ENCODE measurements around the gene HPX.

Gene HPX

DNA sequence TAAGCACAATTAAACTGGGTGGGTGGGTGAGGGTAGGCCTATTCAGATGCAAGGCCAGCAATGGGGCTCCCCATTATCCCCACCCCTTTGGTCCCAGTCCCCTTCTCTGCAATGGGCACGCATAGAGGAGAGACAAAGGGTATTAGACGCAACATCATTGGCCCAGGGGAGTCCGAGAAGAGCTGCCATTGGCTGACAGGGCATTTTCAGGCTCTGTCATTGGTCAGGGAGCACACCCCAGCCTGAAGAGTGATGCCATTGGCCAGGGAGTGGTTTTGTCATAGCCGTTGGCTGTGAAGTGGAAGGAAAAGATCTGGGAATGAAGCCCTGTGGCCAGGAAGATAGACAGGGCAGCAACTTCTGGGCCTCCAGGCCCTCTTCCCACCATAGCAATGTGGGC is 35.8 kb upstream of the HPX start:
- peak in 1 of 2 experiments; percentile 57 for DNase-seq (ENCODE audit: low read depth in 1 of 2, low spot score in 1 of 2)
- TF ChIP-seq JUND (IDR thresholded peaks at IDR 0.05; ENCODE audit: low read depth), result no peak
- in situ Hi-C loops (cut with HindIII; ENCODE audit: low pct_unique_long_range_greater_than_20kb, low sequenced_read_pairs), result no loop called here

DNA sequence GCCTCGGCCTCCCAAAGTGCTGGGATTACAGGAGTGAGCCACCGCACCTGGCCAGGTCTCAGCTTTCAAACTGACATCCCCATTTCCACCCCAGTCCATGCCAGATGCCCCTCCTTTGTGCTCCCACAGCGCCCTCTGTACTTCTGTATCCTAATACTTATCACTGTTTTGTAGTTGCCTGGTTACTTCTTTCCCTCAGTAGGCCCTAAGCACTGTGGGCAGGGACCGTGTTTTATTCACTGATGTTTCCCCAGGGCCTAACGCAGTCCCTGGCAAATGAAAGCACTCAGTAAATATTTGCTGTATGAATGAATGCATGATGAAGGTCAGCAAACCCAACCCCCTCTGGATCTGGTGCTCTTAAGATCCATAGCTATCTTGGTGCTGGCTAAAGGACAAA is 35.1 kb upstream of the HPX start:
- in situ Hi-C loops (cut with HindIII; ENCODE audit: low pct_unique_long_range_greater_than_20kb, low sequenced_read_pairs), result no loop called here
- peak; percentile 33 to 93 for DNase-seq (ENCODE audit: low read depth in 1 of 2, low spot score in 1 of 2)
- TF ChIP-seq JUND (IDR thresholded peaks at IDR 0.05; ENCODE audit: low read depth), result no peak

DNA sequence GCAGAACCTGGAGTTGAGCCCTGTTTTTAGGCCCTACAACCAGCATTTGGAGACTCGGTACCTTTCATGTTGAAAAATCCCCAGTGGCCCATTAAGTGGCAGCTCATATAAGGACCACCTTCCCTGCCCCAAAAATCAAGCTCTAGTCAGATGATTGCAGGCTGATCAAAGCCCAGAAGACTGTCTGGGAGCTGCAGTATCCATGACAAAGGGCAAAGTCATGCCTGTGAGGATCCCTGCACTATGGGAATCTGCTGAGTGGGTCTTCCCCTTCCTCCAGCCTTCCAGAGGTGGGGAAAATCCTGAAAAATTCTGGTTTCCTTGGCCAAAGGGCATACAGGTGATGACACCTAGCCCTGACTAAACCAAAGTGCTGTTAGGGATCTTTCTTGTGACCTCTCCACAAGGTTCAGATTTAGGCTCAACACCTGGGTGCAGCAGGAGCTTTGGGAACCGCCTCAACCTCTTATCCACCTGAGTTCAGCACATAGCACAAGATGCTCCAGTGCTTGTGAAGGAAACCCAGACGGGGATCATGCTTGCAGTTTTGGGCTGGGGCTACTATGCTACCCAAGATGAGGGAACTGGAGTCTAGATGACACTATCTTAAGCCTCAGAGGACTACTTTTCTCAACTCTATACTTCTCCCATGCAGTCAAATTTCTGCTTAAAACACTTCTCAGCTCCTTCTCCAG is 34.2 kb upstream of the HPX start:
- peak in 1 of 2 experiments; percentile 10 for DNase-seq (ENCODE audit: low read depth in 1 of 2, low spot score in 1 of 2)
- no peak for TF ChIP-seq JUND (IDR thresholded peaks at IDR 0.05; ENCODE audit: low read depth)
- in situ Hi-C loops (cut with HindIII; ENCODE audit: low pct_unique_long_range_greater_than_20kb, low sequenced_read_pairs), result no loop called here

DNA sequence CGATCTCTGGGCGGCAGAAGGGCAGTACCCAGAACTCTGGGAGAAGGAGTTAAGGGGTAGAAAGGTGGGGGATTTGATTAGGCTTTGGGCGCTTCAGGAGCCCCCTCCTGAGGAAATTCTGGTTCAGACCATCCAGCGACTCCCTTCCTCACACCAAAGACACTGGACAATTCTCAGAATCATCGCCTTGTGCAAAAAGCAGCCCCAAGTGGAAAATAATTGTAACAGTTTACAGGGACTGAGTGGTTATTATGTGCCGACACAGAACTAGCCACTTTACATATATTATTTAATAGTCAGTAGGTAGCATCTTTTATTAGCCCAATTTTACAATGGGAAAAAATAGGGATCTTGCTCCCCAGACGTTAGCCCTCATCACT is 33.6 kb upstream of the HPX start:
- no peak for DNase-seq (ENCODE audit: low read depth in 1 of 2, low spot score in 1 of 2)
- in situ Hi-C loops (cut with HindIII; ENCODE audit: low pct_unique_long_range_greater_than_20kb, low sequenced_read_pairs), result no loop called here
- no peak for TF ChIP-seq JUND (IDR thresholded peaks at IDR 0.05; ENCODE audit: low read depth)

DNA sequence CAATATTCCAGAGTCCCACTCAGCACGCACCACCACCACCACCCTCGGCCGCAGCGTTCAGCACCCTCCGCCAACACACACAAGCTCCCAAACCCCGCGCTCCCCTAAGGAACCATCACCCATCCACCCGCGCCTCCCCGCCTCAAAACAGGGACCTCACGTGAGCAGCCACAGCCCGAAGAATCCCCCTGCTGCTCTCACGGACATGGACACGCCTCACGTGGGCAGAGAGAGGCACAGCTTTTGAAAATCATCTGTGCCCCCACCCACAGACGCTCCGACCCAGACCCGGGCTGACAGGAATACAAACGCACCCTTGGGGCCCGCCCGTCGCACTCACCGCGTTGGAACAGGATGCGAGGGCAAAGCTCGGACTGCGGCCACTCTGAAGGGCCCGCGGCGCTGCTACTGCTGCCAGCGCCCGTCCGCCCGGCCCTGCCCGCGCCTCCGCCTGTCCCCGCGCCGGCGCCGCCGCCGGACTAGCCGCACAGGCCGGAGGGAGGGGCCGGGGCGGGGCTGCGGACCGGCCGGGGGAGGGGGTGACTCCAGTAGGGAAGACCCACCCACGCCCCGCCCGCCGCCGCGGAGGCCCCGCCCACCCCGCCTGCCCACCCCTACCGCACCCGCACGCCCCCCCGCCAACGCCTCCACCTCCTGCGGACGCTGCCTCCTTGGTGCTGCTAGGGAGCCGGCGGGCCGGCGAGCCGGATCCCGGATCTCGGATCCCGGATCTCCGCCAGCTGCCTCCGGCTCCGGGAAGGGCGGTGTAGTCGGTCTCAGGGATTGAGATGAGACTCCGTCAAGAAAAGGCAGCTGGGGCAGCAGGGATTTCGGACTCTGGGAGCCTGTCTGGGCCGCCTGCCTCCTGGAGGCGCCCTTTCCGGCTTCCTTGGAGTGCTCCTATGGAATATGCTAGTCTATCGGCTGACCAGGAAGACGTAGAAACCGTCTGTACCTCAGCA is 32.9 kb upstream of the HPX start, which contains the start of gene TRIM3:
Gene TRIM3 (minus strand): TSS at position 491 of the 962 bp plus-strand sequence. CDS start 8,246 bp downstream, outside the sequence.
- DNase-seq (ENCODE audit: low read depth in 1 of 2, low spot score in 1 of 2), result peak; percentile 84 to 95
- no peak for TF ChIP-seq JUND (IDR thresholded peaks at IDR 0.05; ENCODE audit: low read depth)
- in situ Hi-C loops (cut with HindIII; ENCODE audit: low pct_unique_long_range_greater_than_20kb, low sequenced_read_pairs), result no loop called here

DNA sequence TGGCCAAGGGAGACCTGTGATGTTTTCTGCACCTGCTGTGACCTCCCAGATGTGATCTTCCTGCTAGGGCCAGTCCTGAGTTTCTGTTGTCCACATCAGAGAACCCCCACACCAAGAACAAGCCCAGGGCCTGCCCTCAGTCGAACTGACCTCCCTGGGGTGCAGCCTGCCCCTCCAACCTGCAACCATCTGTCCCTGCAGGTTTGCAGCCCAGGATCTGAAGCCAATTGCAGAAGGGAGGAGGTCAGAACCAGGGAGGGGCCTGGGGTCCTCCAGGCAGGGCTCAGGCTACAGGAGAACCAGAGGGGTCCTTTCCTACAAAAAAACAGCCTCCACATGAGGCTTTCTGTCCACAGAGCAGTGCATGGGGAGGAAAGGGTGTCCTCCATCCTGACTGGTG is 32.1 kb upstream of the HPX start:
- in situ Hi-C loops (cut with HindIII; ENCODE audit: low pct_unique_long_range_greater_than_20kb, low sequenced_read_pairs), result no loop called here
- TF ChIP-seq JUND (IDR thresholded peaks at IDR 0.05; ENCODE audit: low read depth), result no peak
- DNase-seq (ENCODE audit: low read depth in 1 of 2, low spot score in 1 of 2), result no peak

DNA sequence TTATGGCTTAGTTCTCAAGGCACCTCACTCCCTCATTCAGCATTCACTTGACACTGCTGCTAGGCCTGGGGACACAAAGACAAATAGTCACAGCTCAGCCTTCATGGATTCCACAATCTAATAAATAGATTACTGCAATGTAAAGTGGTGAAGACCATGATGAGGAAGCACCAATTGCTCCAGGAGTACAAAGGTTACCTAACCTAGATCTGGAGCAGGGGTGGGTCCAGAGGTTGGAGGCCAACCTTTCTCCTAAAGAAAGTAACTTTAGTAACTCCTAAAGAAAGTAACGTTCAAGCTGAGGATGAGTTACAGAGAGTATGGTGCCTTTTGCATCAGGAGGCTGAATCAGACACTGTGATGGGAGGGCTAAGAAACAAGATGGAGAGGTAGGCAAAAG is 28.8 kb upstream of the HPX start:
- DNase-seq (ENCODE audit: low read depth in 1 of 2, low spot score in 1 of 2), result no peak

DNA sequence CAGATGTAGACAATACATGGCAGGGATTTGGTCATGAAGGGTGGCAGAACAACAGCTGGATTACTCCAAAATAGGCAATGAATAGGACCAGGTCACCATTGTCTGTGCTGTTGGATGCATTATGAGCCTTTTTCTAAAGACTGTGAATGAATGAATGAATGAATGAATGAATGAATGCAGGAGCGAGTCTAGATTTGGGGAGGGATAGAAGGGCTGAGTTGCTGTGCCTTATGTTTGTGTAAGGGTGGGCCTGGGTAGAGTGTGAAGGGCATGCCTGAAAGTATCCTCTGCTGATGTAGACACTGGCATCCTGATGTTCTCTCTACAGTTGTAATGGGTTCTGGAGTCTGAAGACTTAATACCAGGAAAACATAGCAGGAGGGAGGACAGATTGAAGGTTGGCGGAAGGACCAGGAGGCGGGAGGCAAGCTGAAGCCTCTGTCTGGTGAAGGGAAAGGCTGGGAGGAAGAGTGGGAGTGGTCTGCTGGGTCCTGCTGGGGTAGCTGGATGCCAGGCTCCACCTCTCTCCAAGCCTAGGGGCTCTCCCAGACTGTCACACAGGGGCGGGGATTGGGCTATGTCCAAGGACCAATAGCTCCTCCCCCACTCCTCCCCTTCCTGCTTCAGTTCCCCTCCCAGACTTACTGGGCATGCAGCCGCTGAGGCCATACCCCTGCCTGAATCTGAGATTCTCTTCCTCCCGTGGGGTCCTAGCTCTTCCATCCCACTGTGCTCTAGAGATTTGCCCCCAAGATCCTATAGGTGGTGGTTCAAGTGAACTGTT is 28.1 kb upstream of the HPX start:
- TF ChIP-seq JUND (IDR thresholded peaks at IDR 0.05; ENCODE audit: low read depth), result no peak
- DNase-seq (ENCODE audit: low read depth in 1 of 2, low spot score in 1 of 2), result peak; percentile 83 to 94
- in situ Hi-C loops (cut with HindIII; ENCODE audit: low pct_unique_long_range_greater_than_20kb, low sequenced_read_pairs), result no loop called here

More for the DNA sequence above, 28.8 kb upstream of the HPX start:
- TF ChIP-seq JUND (IDR thresholded peaks at IDR 0.05; ENCODE audit: low read depth), result no peak
- in situ Hi-C loops (cut with HindIII; ENCODE audit: low pct_unique_long_range_greater_than_20kb, low sequenced_read_pairs), result no loop called here

DNA sequence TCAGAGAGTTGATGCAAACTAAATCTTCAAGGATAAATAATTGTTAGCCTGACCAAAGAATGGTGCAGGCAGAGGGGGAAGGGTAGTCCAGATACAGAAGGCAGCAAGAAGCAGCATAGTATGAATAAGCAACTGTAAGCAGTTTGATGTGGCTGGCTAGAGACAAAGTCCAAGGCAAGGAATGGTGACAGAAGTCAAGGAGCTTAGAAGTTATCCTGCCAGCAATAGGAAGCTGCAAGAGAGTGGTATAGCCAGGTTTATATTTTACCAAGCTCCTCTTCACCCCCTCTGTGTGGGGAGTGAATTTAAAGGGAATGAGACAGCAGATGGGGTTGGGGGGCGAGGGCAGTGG is 18.3 kb upstream of the HPX start:
- DNase-seq (ENCODE audit: low read depth in 1 of 2, low spot score in 1 of 2), result no peak
- no peak for TF ChIP-seq JUND (IDR thresholded peaks at IDR 0.05; ENCODE audit: low read depth)
- in situ Hi-C loops (cut with HindIII; ENCODE audit: low pct_unique_long_range_greater_than_20kb, low sequenced_read_pairs), result no loop called here

DNA sequence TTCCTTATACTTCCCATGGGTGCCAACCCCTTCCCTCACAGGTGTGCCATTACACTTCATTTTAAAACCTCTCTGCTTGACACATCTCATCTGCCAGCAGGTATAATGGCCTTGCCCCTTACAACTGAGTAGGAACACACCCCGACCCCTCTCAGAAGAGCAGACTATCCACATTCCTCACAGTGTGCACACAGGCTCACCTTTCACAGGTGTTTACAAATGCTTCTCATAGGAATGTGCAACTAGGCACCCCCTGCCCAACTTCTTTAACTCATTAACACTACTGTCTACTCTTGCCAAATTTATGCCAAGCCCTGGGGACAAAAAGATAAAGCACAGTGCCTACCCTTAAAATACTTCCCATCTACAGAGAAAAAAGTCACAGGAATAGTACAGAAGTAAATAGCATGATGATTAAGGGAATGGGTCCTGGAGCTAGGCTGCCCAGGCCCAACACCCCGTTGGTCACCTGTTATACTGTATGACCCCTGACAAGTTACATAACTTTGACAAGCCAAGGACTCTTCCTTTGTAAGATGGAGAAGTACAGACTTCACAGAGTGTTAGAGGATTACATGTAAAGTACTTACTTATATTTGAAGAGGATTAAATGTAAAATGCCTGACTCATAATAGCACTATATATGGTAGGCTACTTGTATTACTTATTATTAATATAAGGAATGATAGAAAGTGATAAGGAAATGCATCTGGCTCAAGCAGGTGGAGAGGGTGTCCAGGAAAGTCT is 17.7 kb upstream of the HPX start:
- TF ChIP-seq JUND (IDR thresholded peaks at IDR 0.05; ENCODE audit: low read depth), result no peak
- in situ Hi-C loops (cut with HindIII; ENCODE audit: low pct_unique_long_range_greater_than_20kb, low sequenced_read_pairs), result no loop called here
- peak in 1 of 2 experiments; percentile 15 for DNase-seq (ENCODE audit: low read depth in 1 of 2, low spot score in 1 of 2)

DNA sequence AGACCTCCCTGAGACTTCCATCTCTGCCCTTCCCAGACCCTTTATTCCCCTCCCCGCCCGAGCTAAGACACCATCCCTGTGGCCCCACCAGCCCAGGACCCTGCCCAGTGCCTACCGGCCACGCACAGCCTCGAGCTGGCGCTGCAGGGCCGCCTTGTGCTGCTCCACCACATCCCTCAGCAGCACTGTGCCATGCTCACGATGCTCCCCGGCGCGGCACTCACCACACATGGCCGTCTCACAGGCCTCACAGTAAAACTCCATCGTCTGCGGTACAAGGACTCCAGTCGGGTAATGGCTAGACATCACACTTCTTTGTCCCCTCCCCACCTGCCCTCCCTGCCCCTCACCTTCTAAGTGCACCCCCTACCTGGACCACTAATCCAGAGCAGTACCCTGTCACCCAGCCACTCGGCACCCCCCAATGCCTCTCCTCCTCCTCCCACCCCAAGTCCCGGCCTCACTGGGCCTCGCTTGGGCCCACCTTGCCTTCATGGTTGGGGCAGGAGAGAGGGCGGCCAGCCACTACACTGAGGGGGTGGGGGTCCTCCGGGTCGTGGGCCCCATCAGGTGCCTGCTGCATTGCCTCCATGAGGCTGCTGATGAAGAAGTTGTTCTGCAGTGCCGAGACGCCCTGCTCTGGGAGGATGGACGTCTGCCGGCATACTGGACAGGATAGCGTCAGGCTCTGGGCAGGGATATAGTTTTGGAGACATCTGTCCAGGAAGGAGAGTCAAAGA is 17.0 kb upstream of the HPX start:
- TF ChIP-seq JUND (IDR thresholded peaks at IDR 0.05; ENCODE audit: low read depth), result no peak
- in situ Hi-C loops (cut with HindIII; ENCODE audit: low pct_unique_long_range_greater_than_20kb, low sequenced_read_pairs), result no loop called here
- DNase-seq (ENCODE audit: low read depth in 1 of 2, low spot score in 1 of 2), result no peak

Measured in T47D (cell line).